ENCODE results near the gene NCF1.
A peak's percentile ranks its signal among the peaks of the same experiment; 100 is the strongest.
"Not testable (repeated sequence)": the region's sequence is repeated elsewhere in the genome, so short reads cannot be mapped to it uniquely, and the experiment has no call there.

Gene NCF1

DNA sequence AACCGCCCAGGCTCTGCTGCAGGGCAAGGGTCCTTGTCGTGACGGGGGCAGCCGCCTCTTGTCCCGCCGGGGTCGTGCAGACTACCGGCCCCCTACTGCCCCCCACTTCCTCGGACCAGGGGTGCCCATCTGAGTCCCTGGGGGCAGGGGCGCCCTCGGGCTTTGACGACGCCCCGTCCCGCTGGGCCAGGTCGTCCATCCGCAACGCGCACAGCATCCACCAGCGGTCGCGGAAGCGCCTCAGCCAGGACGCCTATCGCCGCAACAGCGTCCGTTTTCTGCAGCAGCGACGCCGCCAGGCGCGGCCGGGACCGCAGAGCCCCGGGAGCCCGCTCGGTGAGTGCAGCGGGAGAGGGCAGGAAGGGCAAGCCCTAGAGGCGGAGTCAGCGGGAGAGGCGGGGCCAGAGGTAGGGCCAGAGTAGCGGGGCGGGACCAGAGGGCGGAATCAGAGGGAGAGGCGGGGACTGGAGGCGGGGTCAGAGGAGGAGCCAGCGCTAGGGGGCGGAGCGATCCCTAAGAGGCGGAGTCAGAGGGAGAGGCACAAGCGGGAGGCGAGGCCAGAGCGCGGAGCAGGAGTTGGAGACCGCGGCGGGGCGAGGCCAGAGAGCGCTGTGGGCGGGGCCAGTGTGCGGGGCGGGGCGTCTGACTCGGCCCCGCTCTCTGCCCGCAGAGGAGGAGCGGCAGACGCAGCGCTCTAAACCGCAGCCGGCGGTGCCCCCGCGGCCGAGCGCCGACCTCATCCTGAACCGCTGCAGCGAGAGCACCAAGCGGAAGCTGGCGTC, 14.7 kb downstream of the NCF1 start:
- peak; percentile 88 to 91 for DNase-seq (ENCODE audit: low read depth in 1 of 2, low spot score in 1 of 2)

- not testable (repeated sequence) for DNase-seq (ENCODE audit: low read depth in 1 of 2, low spot score in 1 of 2)
These were observed 15.5 kb downstream of the NCF1 start for GRCh38 chr7:74789200-74789736.

GRCh38 chr7:74797848-74798622, 24.2 kb downstream of the NCF1 start:
- not testable (repeated sequence) for DNase-seq (ENCODE audit: low read depth in 1 of 2, low spot score in 1 of 2)

GRCh38 chr7:74798644-74799043, 24.8 kb downstream of the NCF1 start:
- DNase-seq (ENCODE audit: low read depth in 1 of 2, low spot score in 1 of 2), result not testable (repeated sequence)

- DNase-seq (ENCODE audit: low read depth in 1 of 2, low spot score in 1 of 2), result not testable (repeated sequence)
These were observed 42.1 kb downstream of the NCF1 start for GRCh38 chr7:74815882-74816281.

GRCh38 chr7:74820146-74820805, 46.5 kb downstream of the NCF1 start:
- DNase-seq (ENCODE audit: low read depth in 1 of 2, low spot score in 1 of 2), result not testable (repeated sequence)

DNA sequence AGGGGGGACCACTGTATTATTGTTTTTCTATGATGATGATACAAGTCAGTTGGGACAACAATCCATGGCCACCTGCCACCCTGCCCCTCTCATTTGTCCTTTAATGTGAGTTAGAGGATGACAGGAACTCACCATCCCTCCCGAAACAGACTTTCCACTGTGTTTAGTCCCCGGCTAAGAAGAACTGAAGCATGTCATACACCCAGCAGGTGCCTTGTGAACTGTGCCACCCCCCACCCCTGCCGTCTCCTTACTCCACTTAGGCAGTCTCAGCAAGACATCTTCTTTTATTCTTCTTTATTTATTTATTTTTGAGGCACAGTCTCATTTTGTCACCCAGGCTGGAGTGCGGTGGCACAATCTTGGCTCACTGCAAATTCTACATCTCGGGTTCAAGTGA, 47.4 kb downstream of the NCF1 start:
- not testable (repeated sequence) for DNase-seq (ENCODE audit: low read depth in 1 of 2, low spot score in 1 of 2)

DNA sequence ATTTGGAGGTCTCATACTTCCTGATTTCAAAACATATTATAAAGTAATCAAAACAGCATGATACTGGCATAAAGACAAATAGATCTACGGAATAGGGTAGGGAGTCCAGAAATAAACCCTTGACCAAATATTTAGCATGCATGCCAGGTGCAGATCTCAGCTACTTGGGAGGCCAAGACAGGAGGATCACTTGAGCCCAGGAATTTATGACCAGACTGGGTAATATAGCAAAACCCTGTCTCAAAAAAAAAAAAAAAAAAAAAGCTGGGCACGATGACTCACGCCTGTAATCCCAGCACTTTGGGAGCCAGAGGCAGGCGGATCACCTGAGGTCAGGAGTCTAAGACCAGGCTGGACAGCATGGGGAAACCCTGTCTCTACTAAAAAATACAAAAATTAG, 56.1 kb downstream of the NCF1 start:
- not testable (repeated sequence) for DNase-seq (ENCODE audit: low read depth in 1 of 2, low spot score in 1 of 2)

DNA sequence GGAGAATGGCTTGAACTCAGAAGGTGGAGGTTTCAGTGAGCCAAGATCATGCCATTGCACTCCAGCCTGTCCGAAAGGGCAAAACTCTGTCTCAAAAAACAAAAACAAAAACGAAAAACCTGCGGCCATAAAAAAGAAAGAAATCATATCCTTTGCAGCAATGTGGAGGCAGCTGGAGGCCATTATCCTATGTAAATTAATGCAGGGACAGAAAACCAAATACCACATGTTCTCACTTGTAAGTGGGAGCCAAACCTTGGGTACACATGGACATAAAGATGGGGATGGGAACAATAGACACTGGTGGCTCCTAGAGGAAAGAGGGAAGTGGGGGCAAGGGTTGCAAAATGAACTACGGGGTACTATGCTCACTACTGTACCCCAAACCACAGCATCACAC, 56.6 kb downstream of the NCF1 start:
- not testable (repeated sequence) for DNase-seq (ENCODE audit: low read depth in 1 of 2, low spot score in 1 of 2)
